DND-41 (cell line): ENCODE results near the gene HIBADH.

Source experiments
- ATAC-seq: fragments of 200-7000 bp; cut with Tn5 transposase; 3 replicates; pipeline ENCODE4 v1.9.1; 2021; ENCODE audit warnings: low read depth; ENCODE audit not compliant: insufficient read depth
- DNase-seq: peaks from one replicate; pipeline ENCODE4 v3.0.0-alpha.2; 2020
- H2AFZ ChIP-seq: 2 replicates; pipeline ENCODE4 v1.6.0; 2012; ENCODE audit warnings: low read depth, low read length
- H3K27ac ChIP-seq: 2 replicates; pipeline ENCODE4 v1.5.1; 2012; ENCODE audit warnings: low read length, inconsistent platforms
- H3K27me3 ChIP-seq: fragments of 200-600 bp; sonication (generic); 2 replicates; pipeline ENCODE4 v1.6.0; 2012; ENCODE audit warnings: low read length, mild to moderate bottlenecking, inconsistent platforms; ENCODE audit not compliant: insufficient read depth, poor library complexity
- H3K36me3 ChIP-seq: 2 replicates; pipeline ENCODE4 v1.5.1; 2012; ENCODE audit warnings: low read length, inconsistent platforms; ENCODE audit not compliant: insufficient read depth
- H3K4me1 ChIP-seq: 2 replicates; pipeline ENCODE4 v1.5.1; 2012; ENCODE audit warnings: mild to moderate bottlenecking, low read length; ENCODE audit not compliant: insufficient read depth
- H3K4me2 ChIP-seq: 2 replicates; pipeline ENCODE4 v1.6.0; 2012; ENCODE audit warnings: mild to moderate bottlenecking, moderate library complexity, low read length, inconsistent platforms; ENCODE audit not compliant: insufficient read depth
- H3K4me3 ChIP-seq, 2 experiments: fragments of 200-600 bp in 1 of 2; shearing (Covaris generic) in 1 of 2; 2 replicates each; pipeline ENCODE4 v1.5.1; 2012 to 2016; ENCODE audit warnings: inconsistent platforms in 2 of 2, low read length in 2 of 2, mild to moderate bottlenecking in 2 of 2, low read depth in 1 of 2, moderate library complexity in 1 of 2
- H3K79me2 ChIP-seq: 2 replicates; pipeline ENCODE4 v1.6.0; 2012; ENCODE audit warnings: low read length, inconsistent platforms; ENCODE audit not compliant: insufficient read depth
- H3K9ac ChIP-seq: 2 replicates; pipeline ENCODE4 v1.6.0; 2012; ENCODE audit warnings: low read depth, mild to moderate bottlenecking, inconsistent platforms, low read length, moderate library complexity
- H3K9me3 ChIP-seq: 2 replicates; pipeline ENCODE4 v1.5.1; 2012; ENCODE audit warnings: low read length, moderate library complexity, mild to moderate bottlenecking, inconsistent platforms; ENCODE audit not compliant: insufficient read depth, severe bottlenecking
- H4K20me1 ChIP-seq: 2 replicates; pipeline ENCODE4 v1.6.0; 2012; ENCODE audit warnings: low read length; ENCODE audit not compliant: insufficient read depth
- CTCF ChIP-seq: IDR thresholded peaks from 2 replicates; pipeline ENCODE4 v1.5.1; 2012; ENCODE audit warnings: borderline replicate concordance, low read length, moderate library complexity, mild to moderate bottlenecking; ENCODE audit not compliant: poor library complexity, severe bottlenecking; ENCODE audit errors: extremely low read depth
- EZH2 ChIP-seq: IDR thresholded peaks from 3 replicates; pipeline ENCODE4 v1.6.1; 2012; ENCODE audit warnings: borderline replicate concordance, low read depth, mild to moderate bottlenecking, moderate library complexity, low read length, inconsistent platforms; ENCODE audit not compliant: severe bottlenecking

The HIBADH gene

GRCh38 chr7:27615420-27616185 lies 47.1 kb downstream of the HIBADH start:
- no peak for TF ChIP-seq EZH2
- TF ChIP-seq CTCF, result no peak
- ATAC-seq, result no peak
- H3K27ac ChIP-seq, result no peak overlapping the region
- H3K9ac ChIP-seq, result no peak overlapping the region
- H2AFZ ChIP-seq, result no peak overlapping the region
- H3K27me3 ChIP-seq, result no peaks in the 10 kb centered on the region
- no peaks in the 10 kb centered on the region for H4K20me1 ChIP-seq
- no peak for DNase-seq
- no peaks in the 10 kb centered on the region for H3K79me2 ChIP-seq
- no peak overlapping the region for H3K4me2 ChIP-seq
- peaks cover 29% of the 10 kb centered on the region for H3K36me3 ChIP-seq
- H3K4me3 ChIP-seq, result no peak overlapping the region
- peaks cover 19% of the 10 kb centered on the region for H3K9me3 ChIP-seq
- peaks cover 24% of the 10 kb centered on the region for H3K4me1 ChIP-seq

DNA sequence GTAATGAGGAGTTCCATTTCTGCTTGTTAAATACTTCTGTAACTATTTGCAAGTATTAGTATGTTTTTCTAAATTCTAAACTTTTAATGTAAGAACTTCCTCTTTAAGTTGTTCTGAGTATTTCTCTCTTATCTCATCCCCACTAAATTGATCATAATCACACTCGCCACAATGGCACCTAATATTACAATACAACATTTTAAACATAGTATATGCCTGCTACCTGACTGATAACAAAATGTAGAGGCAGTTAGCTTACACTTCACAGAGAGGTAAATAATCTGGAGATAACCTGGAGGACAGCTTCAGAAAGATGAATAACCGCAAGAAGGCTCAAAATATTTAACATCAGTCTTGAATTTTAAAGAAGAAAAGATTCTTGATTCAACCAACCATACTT lies 48.6 kb downstream of the HIBADH start:
- Histone ChIP-seq H3K4me3 (no peak overlapping the region), H3K79me2 (no peaks in the 10 kb centered on the region)

DNA sequence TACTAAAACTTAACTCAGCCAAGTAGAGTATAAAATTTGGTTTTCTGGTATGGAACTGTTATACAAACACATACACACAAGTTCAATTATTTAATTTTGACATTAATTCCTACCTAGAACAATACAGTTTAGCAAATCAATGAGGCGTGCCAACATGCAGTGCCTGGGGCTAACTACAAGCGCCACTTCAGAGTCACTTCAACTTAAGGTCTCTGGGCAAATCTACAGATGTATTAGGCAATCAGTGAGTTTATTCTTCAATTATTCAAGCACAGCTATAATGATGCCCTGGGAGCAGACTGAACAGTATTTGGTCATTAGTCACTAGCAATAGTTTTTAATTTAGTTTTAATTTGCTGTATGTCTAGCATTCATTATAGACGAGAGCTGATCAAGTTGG lies 51.6 kb downstream of the HIBADH start:
- no peak for DNase-seq

More for the DNA sequence above, 48.6 kb downstream of the HIBADH start:
- Histone ChIP-seq H2AFZ (no peak overlapping the region), H3K4me2 (no peak overlapping the region), H3K4me1 (peaks cover 24% of the 10 kb centered on the region), H3K27ac (no peak overlapping the region), H3K9ac (no peak overlapping the region), H4K20me1 (no peaks in the 10 kb centered on the region), H3K9me3 (peaks cover 5% of the 10 kb centered on the region), H3K36me3 (peaks cover 22% of the 10 kb centered on the region), H3K27me3 (no peaks in the 10 kb centered on the region)
- DNase-seq (no peak), ATAC-seq (no peak)
- TF ChIP-seq EZH2 (no peak), CTCF (no peak)

More for the DNA sequence above, 51.6 kb downstream of the HIBADH start:
- no peaks in the 10 kb centered on the region for H4K20me1 ChIP-seq
- peaks cover 4% of the 10 kb centered on the region; the same call in 1 of the 2 replicates for H3K36me3 ChIP-seq
- no peak overlapping the region for H3K9ac ChIP-seq
- TF ChIP-seq CTCF (no peak), EZH2 (no peak)
- no peaks in the 10 kb centered on the region for H3K9me3 ChIP-seq
- no peaks in the 10 kb centered on the region for H3K79me2 ChIP-seq
- H3K4me3 ChIP-seq, result no peak overlapping the region
- no peak overlapping the region for H3K4me2 ChIP-seq
- H3K4me1 ChIP-seq, result no peaks in the 10 kb centered on the region
- ATAC-seq, result no peak
- no peak overlapping the region for H2AFZ ChIP-seq
- H3K27me3 ChIP-seq, result no peaks in the 10 kb centered on the region
- H3K27ac ChIP-seq, result no peak overlapping the region
